Measurements from ENCODE around the gene SERPINB5.

SERPINB5 gene

DNA sequence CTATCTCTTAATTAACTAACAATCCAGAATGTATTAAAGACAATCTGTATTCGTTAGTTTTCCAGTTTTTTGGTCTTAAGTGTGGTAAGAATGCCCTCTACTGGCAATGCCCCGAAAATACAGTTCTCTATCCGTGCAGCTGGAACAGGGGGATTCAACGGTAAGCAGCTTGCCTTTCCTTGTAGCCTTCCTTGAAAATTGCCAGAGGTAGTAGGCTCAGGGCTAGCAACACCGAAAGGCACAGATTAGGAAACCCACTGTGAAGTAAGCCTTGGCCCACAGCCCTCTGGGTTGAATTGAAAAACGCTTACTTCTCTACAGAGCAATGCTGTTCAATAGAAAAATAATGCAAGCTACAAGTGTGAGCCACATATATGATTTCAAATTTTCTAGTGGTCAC, 37.4 kb upstream of the SERPINB5 start:
- H3K4me3 ChIP-seq (ENCODE audit: low read depth, low read length), result no peak overlapping the region
- TF ChIP-seq, protein P1, sequence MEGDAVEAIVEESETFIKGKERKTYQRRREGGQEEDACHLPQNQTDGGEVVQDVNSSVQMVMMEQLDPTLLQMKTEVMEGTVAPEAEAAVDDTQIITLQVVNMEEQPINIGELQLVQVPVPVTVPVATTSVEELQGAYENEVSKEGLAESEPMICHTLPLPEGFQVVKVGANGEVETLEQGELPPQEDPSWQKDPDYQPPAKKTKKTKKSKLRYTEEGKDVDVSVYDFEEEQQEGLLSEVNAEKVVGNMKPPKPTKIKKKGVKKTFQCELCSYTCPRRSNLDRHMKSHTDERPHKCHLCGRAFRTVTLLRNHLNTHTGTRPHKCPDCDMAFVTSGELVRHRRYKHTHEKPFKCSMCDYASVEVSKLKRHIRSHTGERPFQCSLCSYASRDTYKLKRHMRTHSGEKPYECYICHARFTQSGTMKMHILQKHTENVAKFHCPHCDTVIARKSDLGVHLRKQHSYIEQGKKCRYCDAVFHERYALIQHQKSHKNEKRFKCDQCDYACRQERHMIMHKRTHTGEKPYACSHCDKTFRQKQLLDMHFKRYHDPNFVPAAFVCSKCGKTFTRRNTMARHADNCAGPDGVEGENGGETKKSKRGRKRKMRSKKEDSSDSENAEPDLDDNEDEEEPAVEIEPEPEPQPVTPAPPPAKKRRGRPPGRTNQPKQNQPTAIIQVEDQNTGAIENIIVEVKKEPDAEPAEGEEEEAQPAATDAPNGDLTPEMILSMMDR (IDR thresholded peaks at IDR 0.05; ENCODE audit: low read depth, low read length, missing control alignments), result peak; percentile 80
- in situ Hi-C loops (cut with HindIII; ENCODE audit: low sequenced_read_pairs), result no loop called here
- peak; percentile 65 for DNase-seq (ENCODE audit: low read depth)

DNA sequence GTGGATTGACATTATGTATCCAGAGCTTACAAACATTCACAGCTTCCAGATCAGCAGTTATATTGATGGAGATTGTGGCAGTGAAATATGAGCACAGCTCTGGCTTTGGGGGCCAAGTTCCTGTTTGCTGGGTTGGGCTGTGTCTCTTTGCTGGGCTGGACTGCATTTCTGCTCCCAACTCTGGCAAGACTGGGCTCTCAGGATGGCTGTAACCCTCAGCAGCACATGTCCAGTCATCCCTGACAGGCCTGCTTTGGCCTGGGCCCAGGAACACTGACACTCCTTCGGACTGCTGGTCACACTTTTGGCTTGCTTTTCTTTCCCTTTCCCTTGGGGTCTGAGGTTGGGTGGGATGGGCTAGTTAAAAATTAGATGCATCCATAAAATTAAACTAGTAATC, 36.5 kb upstream of the SERPINB5 start:
- in situ Hi-C loops (cut with HindIII; ENCODE audit: low sequenced_read_pairs), result no loop called here
- TF ChIP-seq, protein P1 (IDR thresholded peaks at IDR 0.05; ENCODE audit: low read depth, low read length, missing control alignments), result no peak
- no peak for DNase-seq (ENCODE audit: low read depth)
- no peak overlapping the region for H3K4me3 ChIP-seq (ENCODE audit: low read depth, low read length)

DNA sequence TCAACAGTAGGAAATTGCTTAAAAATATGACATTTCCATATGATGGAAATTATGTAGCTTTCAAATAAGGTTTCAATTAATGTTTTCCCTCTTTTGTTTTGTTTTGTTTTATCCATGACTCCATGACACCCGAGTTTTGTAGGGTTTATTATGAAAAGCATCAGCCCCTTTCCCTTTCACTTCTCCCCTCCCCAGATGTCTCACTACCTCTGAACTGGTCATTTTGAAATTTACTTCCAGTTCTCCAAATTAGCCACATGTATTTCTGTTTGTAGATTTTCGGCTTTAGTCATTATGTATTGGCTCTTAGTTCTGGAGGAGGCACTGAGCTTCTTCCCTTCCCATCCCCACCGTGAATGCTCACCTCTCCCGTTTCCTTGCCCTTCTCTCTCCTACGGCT, 35.9 kb upstream of the SERPINB5 start:
- DNase-seq (ENCODE audit: low read depth), result no peak
- H3K4me3 ChIP-seq (ENCODE audit: low read depth, low read length), result no peak overlapping the region
- TF ChIP-seq, protein P1 (IDR thresholded peaks at IDR 0.05; ENCODE audit: low read depth, low read length, missing control alignments), result no peak
- in situ Hi-C loops (cut with HindIII; ENCODE audit: low sequenced_read_pairs), result no loop called here

DNA sequence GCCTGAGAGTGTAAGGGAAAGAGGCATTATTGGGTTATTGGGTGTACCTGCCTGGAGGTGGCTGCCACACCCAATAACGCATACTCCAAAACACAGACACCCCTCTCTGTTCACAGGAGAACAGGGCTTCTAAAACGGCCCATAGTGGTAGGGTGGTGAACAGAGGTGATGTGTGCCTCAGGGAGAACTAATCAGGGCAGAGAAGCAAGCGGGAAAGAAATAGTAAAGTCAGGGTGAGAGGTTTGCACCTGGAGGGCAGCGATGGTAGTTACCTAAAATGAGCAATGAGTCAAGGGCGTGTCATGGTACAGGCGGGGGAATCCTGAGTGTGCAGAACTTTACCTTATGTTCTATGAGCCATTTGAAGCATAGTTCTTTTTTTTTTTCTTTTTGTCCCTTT, 32.9 kb upstream of the SERPINB5 start:
- no peak for DNase-seq (ENCODE audit: low read depth)
- in situ Hi-C loops (cut with HindIII; ENCODE audit: low sequenced_read_pairs), result no loop called here
- H3K4me3 ChIP-seq (ENCODE audit: low read depth, low read length), result no peak overlapping the region
- TF ChIP-seq, protein P1 (IDR thresholded peaks at IDR 0.05; ENCODE audit: low read depth, low read length, missing control alignments), result no peak

DNA sequence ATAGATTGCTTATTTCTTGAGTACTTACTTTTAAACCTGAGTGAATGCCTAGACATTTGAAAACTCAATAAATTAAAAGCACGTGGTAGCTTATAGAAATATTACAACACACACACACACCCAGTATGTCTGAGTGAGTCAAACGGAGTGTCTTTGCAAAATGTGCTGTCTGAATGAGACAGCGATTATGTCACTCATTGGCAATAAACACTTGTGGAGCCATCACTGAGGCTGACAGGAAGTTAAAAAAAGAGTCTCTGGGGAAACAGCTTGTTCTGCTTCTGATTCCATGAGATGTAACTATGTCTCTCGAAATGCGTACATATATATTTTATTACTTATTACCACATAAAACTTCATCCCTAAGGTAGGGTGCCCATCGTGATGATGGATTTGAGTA, 32.2 kb upstream of the SERPINB5 start:
- TF ChIP-seq, protein P1 (IDR thresholded peaks at IDR 0.05; ENCODE audit: low read depth, low read length, missing control alignments), result no peak
- H3K4me3 ChIP-seq (ENCODE audit: low read depth, low read length), result no peak overlapping the region
- no peak for DNase-seq (ENCODE audit: low read depth)
- in situ Hi-C loops (cut with HindIII; ENCODE audit: low sequenced_read_pairs), result no loop called here

DNA sequence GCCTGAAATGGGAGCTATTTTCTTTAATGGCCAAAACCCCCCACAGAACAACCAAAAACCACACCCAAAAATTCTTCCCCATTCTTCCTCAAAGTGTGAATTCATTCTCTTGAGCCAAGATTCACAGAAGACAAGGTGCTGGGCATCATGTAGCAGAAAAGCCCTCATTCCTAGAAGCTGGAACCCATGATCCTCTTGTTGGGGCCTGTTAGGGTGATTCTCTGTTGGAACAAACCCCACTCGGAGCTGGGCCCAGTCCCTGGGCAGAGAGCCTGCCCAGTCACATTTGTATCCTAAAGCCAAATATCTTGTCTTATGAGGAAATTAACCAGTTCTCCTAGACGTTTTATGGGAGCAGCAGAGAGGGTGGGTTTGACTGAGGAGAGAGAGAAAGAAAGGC, 31.7 kb upstream of the SERPINB5 start:
- DNase-seq (ENCODE audit: low read depth), result no peak
- in situ Hi-C loops (cut with HindIII; ENCODE audit: low sequenced_read_pairs), result no loop called here
- TF ChIP-seq, protein P1 (IDR thresholded peaks at IDR 0.05; ENCODE audit: low read depth, low read length, missing control alignments), result no peak
- H3K4me3 ChIP-seq (ENCODE audit: low read depth, low read length), result no peak overlapping the region

DNA sequence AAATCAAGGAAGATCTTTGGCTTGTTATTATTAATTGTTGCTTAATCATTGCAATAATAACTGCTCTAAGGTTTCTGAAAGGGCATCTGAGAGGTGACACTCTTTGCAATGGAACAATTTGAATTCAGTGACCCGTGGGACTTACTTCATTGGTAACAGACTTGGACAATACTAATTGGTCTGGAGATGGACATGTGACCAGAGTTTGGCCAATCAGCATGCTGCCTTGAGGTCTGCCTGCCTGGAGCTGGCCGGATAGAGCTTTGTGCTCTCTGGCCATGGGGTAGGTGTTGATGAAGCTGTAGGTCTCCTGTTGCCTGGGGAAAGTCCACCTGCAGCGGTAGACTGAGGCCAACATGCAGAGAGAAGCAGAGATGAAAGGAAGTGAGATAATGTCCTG, 30.5 kb upstream of the SERPINB5 start:
- in situ Hi-C loops (cut with HindIII; ENCODE audit: low sequenced_read_pairs), result no loop called here
- TF ChIP-seq, protein P1 (IDR thresholded peaks at IDR 0.05; ENCODE audit: low read depth, low read length, missing control alignments), result no peak
- no peak for DNase-seq (ENCODE audit: low read depth)
- no peak overlapping the region for H3K4me3 ChIP-seq (ENCODE audit: low read depth, low read length)

Measured in astrocyte of the cerebellum (primary cell).